GM19239 (cell line): Measurements from ENCODE around the gene PCED1B.
"Not testable (repeated sequence)": the region's sequence is repeated elsewhere in the genome, so short reads cannot be mapped to it uniquely, and the experiment has no call there.

Experiments used
- DNase-seq: peaks from one replicate; pipeline ENCODE4 v3.0.0; 2011; ENCODE audit warnings: low spot score; ENCODE audit not compliant: insufficient read length
- FAIRE-seq: peaks from 2 replicates; lab custom pipeline; 2011; peaks lifted over from hg19 to GRCh38; lab: Jason Lieb, UNC

Gene PCED1B

GRCh38 chr12:47111854-47112253, 32.4 kb downstream of the PCED1B start:
- FAIRE-seq = no peak
- no peak for DNase-seq

DNA sequence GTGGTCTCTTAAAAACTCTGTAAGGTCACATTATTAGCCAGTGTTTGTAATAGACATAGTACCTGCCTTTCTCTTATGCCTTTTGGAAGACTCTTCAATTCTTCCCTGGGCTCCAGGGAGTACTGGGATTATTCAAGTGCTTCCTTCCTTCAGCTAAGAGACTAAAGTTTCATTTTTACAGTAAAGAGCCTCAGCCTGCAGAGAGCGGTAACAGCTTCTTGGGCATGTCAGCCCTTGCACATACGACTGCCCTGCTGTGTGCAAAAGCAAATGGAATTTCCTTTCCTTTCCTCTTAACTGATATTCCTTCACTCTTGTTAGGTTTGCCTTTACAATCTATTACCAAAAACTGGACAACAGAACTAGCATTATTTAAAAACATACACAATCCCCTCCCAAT, 33.3 kb downstream of the PCED1B start:
- FAIRE-seq = no peak
- no peak for DNase-seq

- no peak for DNase-seq
- no peak for FAIRE-seq
Observed at GRCh38 chr12:47114481-47114892, 35.1 kb downstream of the PCED1B start.

GRCh38 chr12:47117305-47117704, 37.9 kb downstream of the PCED1B start:
- not testable (repeated sequence) for DNase-seq, FAIRE-seq

DNA sequence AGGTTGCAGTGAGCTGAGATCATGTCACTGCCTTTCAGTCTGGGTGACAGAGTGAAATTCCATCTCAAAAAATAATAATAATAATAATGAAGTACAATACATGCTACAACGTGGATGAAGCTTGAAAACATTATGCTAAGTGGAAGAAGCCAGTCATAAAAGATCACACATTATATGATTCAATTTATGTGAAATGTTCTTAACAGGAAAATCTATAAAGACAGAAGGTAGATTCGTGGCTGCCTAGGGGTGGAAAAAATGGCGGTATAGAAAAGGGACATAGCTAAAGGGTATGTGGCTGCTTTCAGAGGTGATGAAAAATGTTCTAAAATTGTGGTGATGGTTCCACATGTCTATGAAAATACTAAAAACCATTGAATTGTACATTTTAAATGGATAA, 41.3 kb downstream of the PCED1B start:
- FAIRE-seq = no peak
- DNase-seq = no peak

GRCh38 chr12:47121146-47121545, 41.7 kb downstream of the PCED1B start:
- FAIRE-seq = no peak

DNA sequence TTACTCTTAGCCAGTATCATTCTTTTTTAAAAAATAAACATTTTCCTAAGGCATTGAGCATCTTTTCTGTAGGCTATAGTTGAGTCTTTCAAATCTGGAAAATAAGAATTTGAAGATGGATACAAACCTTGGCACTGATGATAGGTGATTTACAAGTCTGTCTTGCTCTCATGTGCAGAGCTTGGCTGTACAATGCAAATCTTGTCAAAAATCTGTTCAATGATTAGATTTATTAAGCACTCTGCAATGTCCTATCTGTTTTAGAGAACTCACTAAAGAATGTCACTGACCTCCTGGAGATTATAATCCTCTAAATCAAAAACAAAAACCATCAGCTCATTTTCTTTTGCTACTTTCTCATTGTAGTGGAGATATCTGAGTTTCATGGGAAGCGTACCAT, 43.2 kb downstream of the PCED1B start:
- FAIRE-seq = no peak
- DNase-seq = no peak

More at GRCh38 chr12:47121146-47121545, 41.7 kb downstream of the PCED1B start:
- no peak for DNase-seq

DNA sequence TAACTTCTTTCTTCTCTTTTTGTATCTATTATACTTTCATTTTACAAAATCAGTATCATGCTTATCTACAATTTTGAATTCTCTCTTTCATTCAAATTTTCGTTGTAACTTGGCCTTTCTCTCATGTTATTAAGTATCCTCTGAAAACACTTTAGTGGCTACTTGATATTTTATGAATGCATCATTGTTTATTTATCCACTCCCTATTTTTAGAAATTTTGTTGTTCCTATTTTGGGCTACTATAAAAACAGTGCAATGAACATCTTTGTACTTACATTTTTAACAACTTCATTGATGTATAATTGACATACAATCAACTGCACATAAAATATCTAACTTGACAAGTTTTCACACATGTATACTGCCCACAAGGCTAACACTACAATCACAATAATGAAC, 44.3 kb downstream of the PCED1B start:
- FAIRE-seq (no peak), DNase-seq (no peak)

DNA sequence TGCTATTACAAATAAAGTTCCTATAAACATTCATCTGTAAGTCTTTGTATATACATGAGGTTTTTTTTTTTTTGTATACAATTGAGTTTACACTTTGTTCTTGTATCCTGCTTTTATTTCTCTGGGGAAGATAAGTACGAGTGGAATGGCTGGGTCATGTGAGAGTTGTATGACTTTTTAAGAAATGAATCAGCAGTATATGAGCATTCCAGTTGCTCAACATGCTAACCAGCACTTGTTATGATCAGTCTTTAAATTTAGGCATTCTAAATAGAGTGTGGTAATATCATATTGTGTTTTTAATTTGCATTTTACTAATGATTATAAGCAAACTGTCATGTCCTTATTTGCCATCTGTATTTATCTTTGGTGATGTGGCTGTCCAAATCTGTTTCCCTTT, 45.0 kb downstream of the PCED1B start:
- no peak for FAIRE-seq
- DNase-seq = no peak

GRCh38 chr12:47126246-47126645, 46.8 kb downstream of the PCED1B start:
- DNase-seq (no peak), FAIRE-seq (no peak)

GRCh38 chr12:47131011-47131410, 51.6 kb downstream of the PCED1B start:
- FAIRE-seq = no peak

DNA sequence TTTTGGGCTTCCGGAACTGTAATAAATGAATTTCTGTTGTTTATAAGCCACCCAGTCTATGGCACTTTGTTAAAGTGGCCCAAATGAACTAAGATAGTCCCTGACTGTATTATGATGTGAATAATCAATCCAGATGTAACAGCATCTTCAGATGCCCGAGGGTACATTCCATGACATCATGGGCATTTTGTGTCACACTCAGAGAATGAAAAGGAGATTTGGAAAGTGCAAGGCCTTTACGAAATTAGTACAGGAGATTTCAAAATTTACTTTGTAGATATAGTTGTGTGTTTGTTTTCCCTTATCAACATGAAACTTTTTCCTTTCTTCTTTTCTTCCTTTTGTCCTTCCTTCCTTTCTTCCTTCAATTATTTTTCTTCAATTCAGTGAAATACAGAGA, 54.6 kb downstream of the PCED1B start:
- FAIRE-seq = no peak

More at GRCh38 chr12:47131011-47131410, 51.6 kb downstream of the PCED1B start:
- no peak for DNase-seq

GRCh38 chr12:47135578-47135977, 56.2 kb downstream of the PCED1B start:
- DNase-seq (no peak), FAIRE-seq (no peak)

More for the DNA sequence above, 54.6 kb downstream of the PCED1B start:
- no peak for DNase-seq

DNA sequence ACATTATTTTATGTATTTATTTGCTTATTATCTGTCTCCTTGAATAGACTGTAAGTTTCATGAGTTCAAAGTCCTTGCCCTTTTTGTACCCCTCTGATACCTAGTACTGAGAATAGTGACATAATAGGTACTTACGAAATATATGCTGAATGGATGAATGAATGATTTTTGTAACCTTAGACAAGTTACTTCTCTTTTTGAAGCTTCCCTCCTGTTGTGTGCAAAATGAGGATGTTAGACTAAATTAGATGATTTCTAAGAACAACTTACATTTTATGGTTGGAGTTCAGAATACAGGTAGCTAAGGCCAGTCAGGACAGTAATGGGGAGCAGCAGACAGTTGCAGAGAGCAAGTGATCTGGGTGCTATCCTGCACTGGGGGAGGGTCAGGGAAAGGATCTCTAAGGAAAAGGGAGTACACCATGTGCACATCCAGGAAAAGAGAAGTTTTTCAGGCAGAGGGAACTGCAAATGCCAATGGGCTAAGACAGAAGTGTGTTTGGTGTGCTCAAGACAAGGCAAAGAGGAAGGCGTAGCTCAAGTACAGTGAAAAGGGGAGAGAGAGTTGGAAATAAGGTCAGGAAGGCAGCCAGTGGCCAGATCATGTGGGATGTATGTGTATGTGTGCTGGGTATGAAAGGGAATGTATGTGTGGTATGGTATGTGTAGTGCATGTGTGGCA, 59.7 kb downstream of the PCED1B start:
- no peak for FAIRE-seq
- DNase-seq = no peak

DNA sequence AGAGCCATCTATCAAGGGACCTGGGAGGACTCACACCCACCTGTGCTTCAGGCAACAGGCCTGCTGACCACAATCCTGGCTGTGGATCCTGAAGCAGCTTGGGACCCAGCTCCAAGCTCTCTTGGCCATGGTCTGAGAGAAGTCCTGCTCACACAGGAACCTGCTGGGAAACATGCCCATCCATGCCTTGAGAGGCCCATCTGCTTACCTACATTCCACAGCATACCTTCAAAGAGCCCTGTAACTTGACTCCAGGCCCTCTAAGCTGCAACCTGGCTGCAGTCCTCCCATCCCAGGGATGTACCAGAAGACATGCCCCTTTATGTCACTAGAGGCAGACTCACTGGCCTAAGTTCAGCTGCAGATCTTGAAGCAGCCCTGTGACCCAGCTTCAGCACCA, 62.0 kb downstream of the PCED1B start:
- FAIRE-seq (no peak), DNase-seq (no peak)

DNA sequence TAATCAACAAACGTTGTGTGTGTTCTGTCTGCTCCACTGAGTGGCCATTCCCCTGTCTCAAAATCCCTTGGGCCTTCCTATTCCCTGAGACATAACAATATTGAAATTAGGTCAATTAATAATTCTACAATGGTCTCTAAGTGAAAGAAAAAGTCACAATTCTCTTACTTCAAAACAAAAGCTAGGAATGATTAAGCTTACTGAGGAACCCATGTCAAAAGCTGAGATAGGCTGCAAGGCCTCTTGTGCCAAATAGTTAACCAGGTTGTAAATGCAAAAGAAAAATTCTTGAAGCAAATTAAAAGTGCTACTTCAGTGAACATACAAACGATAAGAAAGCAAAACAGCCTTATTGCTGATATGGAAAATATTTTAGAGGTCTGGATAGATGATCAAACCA, 65.3 kb downstream of the PCED1B start:
- DNase-seq = no peak
- no peak for FAIRE-seq

GRCh38 chr12:47145188-47145587, 65.8 kb downstream of the PCED1B start:
- FAIRE-seq (no peak), DNase-seq (no peak)

DNA sequence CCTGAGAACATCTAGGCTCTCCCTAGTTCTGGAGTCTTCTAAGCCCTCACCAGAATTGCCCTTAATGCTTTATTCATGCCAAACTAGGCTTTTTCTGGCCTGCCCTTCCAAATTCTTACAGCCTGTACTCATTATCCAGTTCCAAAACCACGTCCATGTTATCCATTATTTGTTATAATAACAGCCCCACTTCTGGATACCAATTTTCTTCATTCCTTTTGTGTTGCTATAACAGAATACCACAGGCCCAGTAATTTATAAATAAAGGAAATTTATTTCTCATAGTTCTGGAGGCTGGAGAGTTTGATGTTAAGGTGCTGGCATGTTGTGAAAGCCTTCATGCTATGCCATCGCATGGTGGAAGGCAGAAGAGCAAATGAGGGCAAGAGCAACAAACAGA, 68.3 kb downstream of the PCED1B start:
- FAIRE-seq (no peak), DNase-seq (no peak)

- DNase-seq = no peak
- FAIRE-seq = no peak
Observed at GRCh38 chr12:47149146-47149545, 69.7 kb downstream of the PCED1B start.

GRCh38 chr12:47152095-47152494, 72.7 kb downstream of the PCED1B start:
- DNase-seq = no peak

GRCh38 chr12:47155457-47156166, 76.2 kb downstream of the PCED1B start:
- FAIRE-seq (no peak), DNase-seq (no peak)

More at GRCh38 chr12:47152095-47152494, 72.7 kb downstream of the PCED1B start:
- FAIRE-seq = no peak
